NCI-H2227 treated with DMSO at 0.1 percent for 48 hours (cell line): ENCODE results near the gene STXBP5.
"Not testable (repeated sequence)": the region's sequence is repeated elsewhere in the genome, so short reads cannot be mapped to it uniquely, and the experiment has no call there.

Source experiments
- DNase-seq: peaks from one replicate; lab custom pipeline; 2025; lab: John Stamatoyannopoulos, UW

STXBP5 gene

DNA sequence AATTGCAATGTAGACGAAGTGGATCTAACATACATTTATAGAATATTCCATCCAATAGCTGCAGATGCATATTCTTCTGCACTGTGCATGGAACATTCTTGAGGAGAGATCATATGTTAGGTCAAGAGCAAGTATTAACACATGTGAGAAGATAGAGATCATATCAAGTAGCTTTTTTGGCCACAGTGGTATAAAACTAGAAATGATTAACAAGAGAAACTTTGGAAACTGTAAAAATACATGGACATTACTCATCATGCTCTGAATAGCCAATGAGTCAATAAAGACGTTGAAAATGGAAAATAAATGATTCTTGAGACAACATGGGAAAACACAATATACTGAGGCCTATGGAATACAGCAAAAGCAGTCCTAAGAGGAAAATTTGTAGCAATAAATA, 94.2 kb downstream of the STXBP5 start:
- no peak for DNase-seq

DNA sequence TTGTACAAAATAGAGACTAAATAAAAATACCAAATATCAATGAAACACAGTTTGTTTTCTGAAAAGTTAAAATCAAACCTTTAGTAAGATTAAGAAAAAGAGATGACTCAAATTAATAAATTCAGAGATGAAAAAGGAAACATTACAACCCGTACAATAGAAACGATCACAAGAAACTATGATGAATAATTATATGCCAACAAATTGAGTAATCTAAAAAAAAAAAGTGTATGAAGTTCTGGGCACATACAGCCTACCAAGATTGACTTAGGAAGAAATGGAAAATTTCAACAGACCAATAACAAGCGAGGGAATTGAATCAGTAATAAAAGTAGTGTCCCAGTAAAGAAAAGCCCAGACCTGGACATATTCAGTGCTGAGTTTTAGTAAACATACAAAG, 94.8 kb downstream of the STXBP5 start:
- no peak for DNase-seq

DNA sequence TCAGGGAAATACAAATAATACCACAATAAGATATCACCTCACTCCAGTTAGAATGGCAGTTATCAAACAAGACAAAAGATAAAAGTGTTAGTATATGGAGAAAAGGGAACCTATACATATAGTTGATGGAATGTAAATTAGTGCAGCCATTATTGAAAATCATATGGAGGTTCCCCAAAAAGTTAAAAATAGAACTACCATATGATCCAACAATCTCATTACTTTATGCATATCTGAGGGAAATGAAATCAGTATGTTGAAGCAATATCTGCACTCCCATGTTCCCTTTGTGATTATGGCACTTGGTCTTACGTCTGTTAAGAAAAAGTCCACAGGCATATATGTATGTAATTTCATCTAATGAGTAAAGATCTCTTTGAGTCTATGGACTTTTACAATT, 96.9 kb downstream of the STXBP5 start:
- DNase-seq, result no peak

DNA sequence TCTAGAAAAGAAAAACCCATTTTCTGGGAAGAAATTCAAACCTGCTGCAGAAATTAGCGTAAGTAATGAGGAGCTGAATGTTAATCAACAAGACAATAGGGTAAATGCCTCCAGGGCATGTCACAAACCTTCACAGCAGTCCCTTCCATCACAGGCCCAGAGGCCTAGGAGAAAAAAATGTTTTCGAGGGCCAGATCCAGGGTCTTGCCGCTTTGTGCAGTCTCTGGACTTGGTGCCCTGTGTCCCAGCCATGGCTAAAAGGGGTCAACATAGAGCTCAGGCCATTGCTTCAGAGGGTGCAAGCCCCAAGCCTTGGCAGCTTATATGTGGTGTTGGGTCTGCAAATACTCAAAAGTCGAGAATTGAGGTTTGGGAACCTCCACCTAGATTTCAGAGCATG, 99.8 kb downstream of the STXBP5 start:
- no peak for DNase-seq

DNA sequence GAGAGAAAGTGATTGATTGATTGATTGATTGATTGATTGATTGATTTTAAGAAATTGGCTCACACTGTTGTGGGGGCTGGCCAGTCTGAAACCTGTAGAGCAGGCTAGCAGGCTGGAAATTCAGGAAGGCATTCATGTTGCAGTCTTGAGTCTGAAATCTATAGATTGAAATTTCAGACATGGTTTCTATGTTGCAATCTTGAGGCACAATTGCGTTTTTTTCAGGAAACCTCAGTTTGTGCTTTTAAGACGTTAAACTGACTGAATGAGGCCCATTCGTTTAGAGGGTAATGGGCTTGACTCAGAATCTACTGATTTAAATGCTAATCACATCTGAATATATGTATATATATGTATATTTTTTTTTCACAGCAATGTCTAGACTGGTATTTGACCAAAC, 106.3 kb downstream of the STXBP5 start:
- DNase-seq, result no peak

DNA sequence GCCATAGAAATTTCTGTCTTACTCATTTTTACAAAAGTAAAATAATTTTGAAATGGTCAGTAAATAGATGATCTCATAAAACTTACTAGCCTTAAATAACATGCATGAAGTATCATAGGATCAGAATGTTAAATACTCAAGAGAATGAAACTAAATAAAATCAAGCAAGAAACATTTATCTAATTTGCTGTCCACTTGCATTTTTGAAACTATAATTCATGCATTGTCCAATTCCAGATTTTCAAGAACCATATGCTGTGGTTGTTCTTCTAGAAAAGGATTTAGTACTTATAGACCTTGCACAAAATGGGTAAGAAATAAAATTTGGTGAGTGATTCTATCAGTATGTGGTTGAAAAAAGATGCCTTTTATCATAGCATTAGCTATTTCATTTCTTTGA, 107.0 kb downstream of the STXBP5 start:
- DNase-seq, result no peak

DNA sequence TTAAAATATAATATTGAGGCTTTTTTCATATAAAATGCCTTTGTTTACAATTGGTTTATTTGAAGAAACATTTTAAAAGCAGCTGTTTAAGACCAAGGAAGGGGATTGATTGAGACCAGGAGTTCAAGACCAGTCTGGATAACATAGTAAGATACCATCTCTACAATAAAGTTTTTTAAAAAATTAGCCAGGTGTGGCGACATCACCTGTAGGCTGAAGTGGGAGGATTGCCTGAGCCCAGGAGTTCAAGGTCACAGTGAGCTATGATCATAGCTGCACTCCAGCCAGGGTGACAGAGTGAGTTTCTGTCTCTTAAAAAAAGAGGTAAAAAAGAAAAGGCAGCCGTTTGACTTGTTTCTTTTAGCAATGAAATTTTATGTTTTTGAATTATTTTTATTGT, 117.0 kb downstream of the STXBP5 start:
- DNase-seq, result no peak

DNA sequence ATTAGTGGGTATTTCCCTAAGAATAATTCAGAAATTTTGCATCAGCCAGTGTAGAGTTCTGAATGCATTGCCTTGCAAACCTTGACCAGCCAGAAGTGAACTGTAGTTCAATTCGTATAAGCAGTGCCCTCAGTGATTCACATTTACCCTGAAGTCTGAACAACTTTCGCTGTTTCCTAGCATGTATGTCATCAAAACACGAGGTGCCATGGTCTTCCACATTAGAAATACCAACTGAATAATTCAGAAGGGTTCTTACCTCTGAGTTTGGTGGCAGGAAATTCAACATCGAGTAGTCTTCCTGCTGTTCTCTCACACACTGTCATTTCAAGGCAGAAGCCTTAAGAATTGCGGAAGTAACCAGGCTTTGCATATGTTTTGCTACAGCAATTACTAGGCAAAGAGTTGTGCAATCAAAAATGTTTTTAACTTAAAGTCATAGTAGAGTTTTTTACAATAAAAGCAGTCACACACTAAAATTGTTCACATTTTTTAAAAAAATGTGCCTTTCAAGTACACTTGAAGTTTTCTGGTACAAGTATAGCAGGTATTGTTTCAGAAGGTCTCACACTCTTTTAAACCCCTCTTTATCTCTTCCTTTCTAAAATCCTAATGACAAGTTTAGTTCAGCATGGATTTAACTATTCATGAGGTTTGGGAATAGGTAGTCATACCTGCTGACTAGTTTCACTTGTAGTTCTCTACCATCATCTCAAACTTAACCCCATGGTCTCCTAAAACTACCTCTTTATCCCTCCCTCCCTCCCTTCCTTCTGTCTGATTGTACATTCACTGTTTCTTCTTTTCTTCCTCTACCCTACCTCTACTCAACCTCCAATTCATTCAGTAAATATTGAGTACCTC, 118.3 kb downstream of the STXBP5 start:
- DNase-seq, result no peak

DNA sequence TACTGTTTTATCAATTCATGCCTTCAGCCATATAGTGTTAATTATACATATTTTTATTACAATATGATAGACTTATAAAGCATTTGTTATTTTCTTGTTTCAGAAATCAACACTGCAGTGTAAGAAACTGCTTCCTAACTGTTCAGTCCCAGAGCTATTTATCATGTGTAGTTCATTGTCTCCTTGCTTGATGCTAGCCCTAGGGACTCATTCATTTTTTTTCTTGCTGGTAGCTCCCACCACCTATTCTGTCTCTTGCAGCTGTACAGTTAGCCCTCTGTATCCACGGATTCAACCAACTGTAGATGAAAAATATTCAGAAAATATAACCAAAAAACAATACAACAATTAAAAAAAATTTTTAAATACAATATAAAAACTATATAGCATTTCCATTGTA, 121.3 kb downstream of the STXBP5 start:
- no peak for DNase-seq

DNA sequence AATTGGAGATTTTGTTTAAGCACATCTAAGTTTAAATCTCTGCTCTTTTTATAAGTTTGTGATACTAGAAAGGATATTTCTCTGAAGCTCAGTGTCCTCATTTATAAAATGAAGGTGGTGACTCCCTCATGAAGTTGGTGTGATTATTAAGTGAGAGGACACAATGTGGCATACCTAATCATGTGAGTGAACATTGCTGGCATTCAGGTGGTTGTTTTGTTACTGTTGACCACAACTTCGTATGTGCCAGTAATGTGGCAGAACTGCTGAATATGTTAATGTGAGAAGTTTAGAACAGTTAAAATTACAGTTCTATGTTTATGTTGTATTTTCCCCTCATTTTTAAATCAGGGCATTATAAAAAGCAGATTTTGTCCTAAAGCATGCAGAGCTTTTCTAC, 127.2 kb downstream of the STXBP5 start:
- DNase-seq, result no peak

DNA sequence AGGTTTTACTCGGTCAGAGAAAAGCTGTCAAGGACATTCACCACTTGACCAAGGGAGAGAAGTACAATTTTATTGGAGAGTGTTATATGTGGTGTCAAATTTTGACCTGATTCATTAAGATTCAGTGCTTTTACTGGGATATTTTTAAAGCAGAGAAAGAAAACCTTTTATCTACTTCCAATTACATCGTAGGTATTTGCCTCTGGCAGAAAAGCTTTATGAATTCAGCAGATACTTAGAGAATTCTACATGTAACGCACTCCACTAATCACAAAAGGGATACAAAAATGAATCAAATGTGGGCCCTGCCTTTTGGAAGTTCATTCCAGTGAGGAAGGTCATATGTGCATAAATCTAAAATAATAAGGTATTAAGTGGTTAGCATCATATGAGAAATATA, 133.7 kb downstream of the STXBP5 start:
- DNase-seq, result no peak

DNA sequence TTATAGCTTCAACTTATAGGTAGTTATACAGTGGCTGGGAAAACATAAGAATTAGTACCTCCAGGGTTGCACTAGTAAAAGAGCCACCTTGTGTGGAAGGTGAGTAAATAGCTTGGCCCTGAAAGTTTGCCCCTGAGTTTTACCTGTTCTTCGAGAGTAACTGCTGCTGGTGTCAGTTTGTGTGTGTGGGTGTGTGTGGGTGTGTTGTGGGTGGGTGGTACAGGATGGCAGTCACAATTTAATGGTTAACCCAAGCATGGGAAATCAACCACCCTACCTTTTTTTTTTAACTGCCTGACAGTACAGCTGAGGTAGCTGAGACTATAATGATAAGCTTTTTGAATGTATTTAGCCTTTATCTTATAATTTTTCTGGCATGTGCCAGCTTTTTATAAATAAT, 137.3 kb downstream of the STXBP5 start:
- DNase-seq, result no peak

DNA sequence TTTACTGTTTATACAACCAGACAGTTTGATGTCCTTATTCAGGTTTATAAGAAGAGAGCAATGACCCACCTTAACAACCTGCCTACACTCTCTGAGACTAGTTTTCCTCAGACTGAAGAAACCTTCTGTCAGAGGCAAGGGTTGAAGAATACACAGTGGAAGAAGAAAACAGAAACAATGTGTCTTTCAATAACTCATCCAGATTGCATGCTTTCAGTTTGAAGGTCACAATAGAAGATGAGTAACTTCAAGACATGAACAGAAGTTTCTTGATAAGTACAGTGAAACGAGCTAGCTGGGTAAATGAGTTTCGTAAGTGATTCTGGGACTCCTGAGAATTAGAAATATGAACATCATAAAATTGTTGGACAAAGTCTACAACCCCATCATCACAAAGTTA, 141.7 kb downstream of the STXBP5 start:
- no peak for DNase-seq

DNA sequence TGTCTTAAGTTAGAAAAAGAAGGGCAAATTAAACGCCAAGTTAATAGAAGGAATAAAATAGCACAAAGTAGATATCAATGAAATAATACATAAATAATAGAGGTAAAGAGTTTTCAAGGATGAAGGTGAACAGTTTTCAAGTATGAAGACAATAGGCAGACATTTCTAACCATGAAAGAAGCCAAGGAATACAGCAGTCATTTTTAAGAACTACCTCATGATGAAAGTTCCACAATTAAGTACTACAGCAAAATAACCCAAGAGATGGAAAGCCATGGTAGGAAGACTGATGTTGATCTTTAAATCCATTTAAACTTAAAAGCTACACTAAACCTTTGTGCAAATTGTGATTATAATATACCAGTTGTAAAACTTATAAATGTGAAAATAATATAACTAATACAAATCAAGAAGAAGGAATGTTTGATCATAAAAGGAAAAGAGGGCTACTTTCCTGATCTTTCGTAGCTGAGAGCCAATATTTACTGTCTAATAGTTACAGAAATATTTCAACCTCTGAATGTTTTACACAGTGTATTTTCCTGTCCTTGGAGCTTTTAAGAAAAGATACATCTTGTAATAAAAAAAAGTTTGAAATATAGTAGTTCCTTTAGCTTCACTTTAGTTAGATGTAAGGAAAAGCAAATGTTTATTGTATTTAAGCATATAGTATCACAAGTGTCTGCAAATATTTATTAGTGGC, 143.1 kb downstream of the STXBP5 start:
- DNase-seq, result no peak

DNA sequence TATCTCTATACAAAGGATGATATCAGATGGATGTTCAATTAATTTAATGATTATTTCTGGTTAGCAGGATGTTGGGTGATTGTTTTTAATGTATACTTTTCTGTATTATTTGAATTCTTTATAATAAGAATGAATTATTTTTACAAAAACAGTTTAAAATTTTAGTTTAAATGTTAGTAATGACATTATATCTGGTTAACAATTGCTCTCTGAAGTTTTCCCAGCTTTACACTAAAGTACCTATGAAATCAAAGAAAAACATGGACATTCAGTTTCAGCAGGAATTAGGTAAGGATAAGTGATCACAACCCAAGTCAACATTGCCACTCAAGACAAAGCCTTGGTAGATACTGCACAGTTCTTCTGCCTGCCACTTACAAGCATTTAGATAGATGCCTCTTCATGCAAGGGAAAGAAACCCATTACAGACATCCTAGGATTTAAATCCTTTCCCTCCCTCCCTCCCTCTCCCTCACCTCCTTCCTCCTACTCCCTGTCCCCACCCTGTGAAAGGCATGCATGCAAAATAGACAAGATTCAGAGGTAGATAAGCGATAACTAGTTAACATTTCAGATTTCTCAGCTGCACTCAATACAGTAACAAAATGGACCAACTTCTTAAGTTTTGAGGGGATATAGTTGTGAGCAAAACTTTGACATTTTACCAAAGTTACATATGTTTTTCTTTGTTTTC, 143.8 kb downstream of the STXBP5 start:
- no peak for DNase-seq

DNA sequence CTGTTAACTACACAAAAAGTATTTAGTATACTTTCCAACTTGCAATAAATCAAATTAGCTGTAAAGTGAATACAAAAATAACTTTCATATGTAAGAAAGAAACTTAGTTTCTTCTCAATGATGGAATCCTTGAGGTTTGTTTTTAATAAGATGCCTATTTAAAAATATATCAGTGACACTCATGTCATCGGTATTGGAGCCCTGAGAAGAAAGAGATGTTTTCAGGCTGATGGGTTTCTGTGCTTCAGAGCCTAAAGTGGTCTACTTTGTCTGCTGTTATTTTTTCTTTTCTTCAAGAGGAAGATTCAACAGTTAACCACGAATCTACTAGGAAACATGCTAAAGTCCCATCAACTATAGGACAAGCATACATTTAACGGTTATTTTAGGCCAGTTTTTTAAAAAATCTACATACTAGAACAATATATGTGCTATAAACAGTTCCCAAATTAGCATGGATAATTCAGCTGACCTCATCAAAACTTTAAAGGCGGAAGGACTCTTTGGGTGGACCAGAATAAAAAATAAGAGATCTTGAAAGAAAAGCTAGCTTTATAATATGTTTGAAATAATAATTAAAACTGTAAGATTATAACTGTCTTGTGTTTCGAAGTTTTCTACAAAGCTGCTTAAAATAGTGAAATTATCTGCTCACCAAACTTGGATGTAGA, 157.2 kb downstream of the STXBP5 start:
- DNase-seq, result no peak

DNA sequence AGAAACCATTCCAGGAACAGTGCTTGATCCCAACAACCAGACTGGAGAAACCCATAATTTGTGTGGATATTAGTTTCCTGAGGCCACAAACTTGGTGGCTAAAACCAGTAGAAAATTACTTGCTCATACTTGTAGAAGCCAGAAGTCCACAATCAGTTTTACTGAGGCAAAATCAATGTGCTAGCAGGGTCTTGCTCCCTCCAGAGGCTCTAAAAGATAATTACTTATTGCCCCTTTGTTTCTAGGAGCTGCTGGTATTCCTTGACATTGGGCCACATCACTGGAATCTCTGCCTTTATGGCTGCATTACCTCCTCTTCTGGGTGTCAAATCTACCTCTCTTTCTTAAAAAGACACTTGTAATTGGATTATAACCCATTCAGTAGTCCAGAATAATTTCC, 162.1 kb downstream of the STXBP5 start:
- no peak for DNase-seq

DNA sequence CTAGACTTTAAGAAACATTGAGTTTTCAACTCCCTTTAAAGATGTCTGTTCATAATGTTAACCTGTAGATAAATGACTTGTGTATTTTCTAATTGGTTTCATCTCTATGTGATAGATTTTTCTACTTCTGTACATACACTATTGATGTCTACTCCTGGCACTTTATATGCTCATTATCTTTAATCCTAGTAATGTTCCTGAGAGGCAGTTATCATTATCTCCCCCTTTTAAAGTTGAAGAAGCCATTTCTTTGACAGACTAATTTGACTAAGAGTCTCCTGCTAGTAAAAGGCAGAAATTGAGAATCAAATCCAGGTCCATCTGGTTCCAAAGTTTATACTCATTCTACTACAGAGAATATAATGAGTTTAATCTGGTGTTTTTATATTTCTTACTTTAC, 167.1 kb downstream of the STXBP5 start:
- peak; percentile 21 for DNase-seq

DNA sequence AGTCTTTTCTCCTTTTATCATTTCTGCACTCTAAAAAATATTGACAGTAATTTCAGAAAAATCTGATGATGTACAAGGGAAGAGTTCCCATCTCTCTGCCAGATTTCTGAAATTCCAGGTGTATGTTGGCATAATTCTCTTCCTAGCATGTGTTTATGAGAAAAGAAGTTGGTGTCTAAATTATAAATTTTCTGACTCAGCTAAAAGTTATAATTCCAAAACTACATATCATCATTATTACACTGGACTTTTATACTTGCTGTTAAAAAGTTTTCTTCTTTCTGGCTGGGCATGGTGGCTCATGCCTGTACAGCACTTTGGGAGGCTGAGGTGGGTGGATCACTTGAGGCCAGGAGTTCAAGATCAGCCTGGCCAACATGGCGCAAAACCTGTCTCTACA, 168.6 kb downstream of the STXBP5 start:
- no peak for DNase-seq

DNA sequence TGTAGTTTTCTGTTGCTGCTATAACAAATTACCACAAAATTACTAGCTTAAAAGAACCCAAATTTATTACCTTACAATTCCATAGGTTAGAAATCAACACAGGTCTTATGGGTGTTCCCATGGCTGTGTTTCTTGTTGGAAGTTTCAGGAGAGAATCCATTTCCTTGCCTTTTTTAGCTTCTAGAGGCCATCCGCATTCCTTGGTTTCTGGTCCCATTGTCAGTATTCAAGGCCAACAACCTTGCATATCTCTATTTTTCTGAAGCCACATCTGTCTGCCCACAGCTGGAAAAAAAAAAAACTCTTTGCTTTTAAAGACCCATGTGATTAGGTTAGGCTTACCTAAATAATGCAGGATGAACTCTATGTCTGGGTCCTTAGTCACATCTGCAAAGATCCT, 174.6 kb downstream of the STXBP5 start:
- no peak for DNase-seq

DNA sequence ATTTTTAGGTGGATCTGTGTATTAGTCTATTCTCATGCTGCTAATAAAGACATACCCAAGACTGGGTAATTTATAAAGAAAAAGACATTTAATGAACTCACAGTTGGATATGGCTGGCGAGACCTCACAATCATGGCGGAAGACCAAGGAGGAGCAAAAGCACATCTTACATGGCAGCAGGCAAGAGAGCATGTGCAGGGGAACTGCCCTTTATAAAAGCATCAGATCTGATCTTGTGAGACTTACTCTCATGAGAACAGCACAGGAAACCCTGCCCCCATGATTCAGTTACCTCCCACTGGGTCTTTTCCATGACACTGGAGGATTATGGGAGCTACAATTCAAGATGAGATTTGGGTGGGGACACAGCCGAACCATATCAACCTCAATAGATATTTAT, 176.6 kb downstream of the STXBP5 start:
- DNase-seq, result not testable (repeated sequence)

DNA sequence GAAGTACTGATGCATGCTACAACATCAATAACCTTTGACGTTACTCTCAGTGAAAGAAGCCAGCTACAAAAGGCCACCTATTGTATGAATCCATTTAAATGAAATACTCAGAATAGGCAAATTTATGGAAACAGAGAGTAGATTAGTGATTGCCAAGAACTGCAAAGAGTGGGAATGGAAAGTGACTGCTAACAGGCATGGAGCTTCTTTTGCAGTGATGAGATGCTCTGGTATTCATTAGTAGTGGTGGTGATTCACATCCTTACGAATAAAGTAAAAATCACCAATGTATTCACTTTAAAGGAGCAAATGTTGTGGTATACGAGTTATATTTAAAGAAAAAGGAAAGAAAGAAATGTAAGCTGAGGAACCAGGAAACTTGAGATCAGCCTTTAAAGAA, 177.5 kb downstream of the STXBP5 start:
- no peak for DNase-seq
